GM12878 (cell line): ENCODE measurements around the gene SUV39H1. TPM values are rescaled to one million over a fixed set of nuclear protein-coding genes. Genes with fewer than 3 reads are reported as not detected.
A peak's percentile ranks its signal among the peaks of the same experiment; 100 is the strongest.

Experiments used
- CREB1 ChIP-seq: IDR thresholded peaks from 2 replicates; pipeline ENCODE4 v1.6.1; 2012; ENCODE audit warnings: low read depth, mild to moderate bottlenecking, inconsistent platforms
- CREM ChIP-seq: IDR thresholded peaks from 2 replicates; pipeline ENCODE4 v1.6.1; 2014; ENCODE audit warnings: antibody characterized with exemption, low read depth
- IKZF1 ChIP-seq: fragments of 450-650 bp; conservative IDR thresholded peaks from 2 replicates; pipeline ENCODE4 v1.6.1; 2017; ENCODE audit warnings: antibody characterized with exemption, mild to moderate bottlenecking
- KAT2A ChIP-seq: conservative IDR thresholded peaks from 2 replicates; pipeline ENCODE4 v1.6.1; 2011; ENCODE audit warnings: low read depth, low read length; ENCODE audit not compliant: control insufficient read depth
- MEF2B ChIP-seq: fragments of 450-650 bp; IDR thresholded peaks from 2 replicates; pipeline ENCODE4 v1.6.1; 2018; ENCODE audit warnings: mild to moderate bottlenecking, moderate library complexity; ENCODE audit not compliant: partially characterized antibody, poor library complexity, severe bottlenecking
- MTA3 ChIP-seq: IDR thresholded peaks from 2 replicates; pipeline ENCODE4 v1.6.1; 2012; ENCODE audit warnings: low read length, inconsistent platforms, borderline replicate concordance
- NR2C1 ChIP-seq: fragments of 450-650 bp; IDR thresholded peaks from 2 replicates; pipeline ENCODE4 v1.6.1; 2017; ENCODE audit warnings: antibody characterized with exemption, mild to moderate bottlenecking, moderate library complexity
- PML ChIP-seq: IDR thresholded peaks from 2 replicates; pipeline ENCODE4 v1.6.1; 2012; ENCODE audit warnings: low read length, inconsistent platforms
- POLR2AphosphoS5 ChIP-seq: IDR thresholded peaks from 2 replicates; pipeline ENCODE4 v1.6.1; 2011; ENCODE audit warnings: mild to moderate bottlenecking, low read length, inconsistent platforms
- SIX5 ChIP-seq: IDR thresholded peaks from 2 replicates; pipeline ENCODE4 v1.6.1; 2011; ENCODE audit warnings: mild to moderate bottlenecking, low read depth, low read length, moderate library complexity; ENCODE audit not compliant: severe bottlenecking
- ZNF622 ChIP-seq: fragments of 450-650 bp; IDR thresholded peaks from 2 replicates; pipeline ENCODE4 v1.6.1; 2017; ENCODE audit warnings: mild to moderate bottlenecking, inconsistent platforms
- ZSCAN29 ChIP-seq: fragments of 450-650 bp; IDR thresholded peaks from 2 replicates; pipeline ENCODE4 v1.6.1; 2017; ENCODE audit warnings: mild to moderate bottlenecking, moderate library complexity
- polyA plus RNA-seq, 11 experiments: library from polyadenylated mRNA; depleted of rRNA in 4 of 11; unstranded in 6 of 11; stranded (reverse) in 5 of 11; fragments of >200 nt; fragmentation: Nextera tagmentation in 4 of 11; fragmentation: Illumina TruSeq in 1 of 11; extraction: Ambion mirVana in 4 of 11; extraction: Trizol in 1 of 11; gene quantifications; 1 replicate in 1 of 11; 2 replicates in 10 of 11; pipeline versions ENCODE4 v1.2.1 to v1.2.3, GENCODE V29; 2011 to 2016; ENCODE audit warnings: inconsistent platforms in 2 of 11, missing spikeins in 2 of 11, low read depth in 1 of 11
- total RNA-seq, 4 experiments: library from RNA; depleted of rRNA in 3 of 4; stranded (reverse); fragments of >200 nt in 3 of 4; fragmentation: Illumina TruSeq in 1 of 4; extraction: Trizol in 1 of 4; gene quantifications; 2 replicates each; pipeline versions ENCODE4 v1.2.1 to v1.2.3, GENCODE V29; 2013 to 2021
- TF ChIP-seq, protein P1 (sequence below): fragments of 150-350 bp; IDR thresholded peaks from 2 replicates; pipeline ENCODE4 v1.6.1; 2014; ENCODE audit warnings: mild to moderate bottlenecking, low read depth, low read length
- TF ChIP-seq, protein P2 (sequence below): fragments of 450-650 bp; IDR thresholded peaks from 2 replicates; pipeline ENCODE4 v1.6.1; 2016; ENCODE audit warnings: mild to moderate bottlenecking
- TF ChIP-seq, protein P3 (sequence below): fragments of 450-650 bp; IDR thresholded peaks from 2 replicates; pipeline ENCODE4 v1.6.1; 2018; ENCODE audit warnings: borderline replicate concordance, mild to moderate bottlenecking; ENCODE audit not compliant: partially characterized antibody
- TF ChIP-seq, protein P4 (sequence below): fragments of 450-650 bp; IDR thresholded peaks from 2 replicates; pipeline ENCODE4 v1.6.1; 2014; ENCODE audit warnings: mild to moderate bottlenecking
- TF ChIP-seq, protein P5 (sequence below): fragments of 450-650 bp; IDR thresholded peaks from 2 replicates; pipeline ENCODE4 v1.6.1; 2016; ENCODE audit warnings: mild to moderate bottlenecking
- TF ChIP-seq, protein P6 (sequence below): fragments of 150-350 bp; IDR thresholded peaks from 2 replicates; pipeline ENCODE4 v1.6.1; 2016; ENCODE audit warnings: low read depth, low read length

Gene SUV39H1
- total and polyA plus RNA-seq, 10 of the 15 experiments (the other 5 are each of a cell fraction or from before 2014, with no cell fraction given): 4.9 to 33.2 (median 17.1) TPM

DNA sequence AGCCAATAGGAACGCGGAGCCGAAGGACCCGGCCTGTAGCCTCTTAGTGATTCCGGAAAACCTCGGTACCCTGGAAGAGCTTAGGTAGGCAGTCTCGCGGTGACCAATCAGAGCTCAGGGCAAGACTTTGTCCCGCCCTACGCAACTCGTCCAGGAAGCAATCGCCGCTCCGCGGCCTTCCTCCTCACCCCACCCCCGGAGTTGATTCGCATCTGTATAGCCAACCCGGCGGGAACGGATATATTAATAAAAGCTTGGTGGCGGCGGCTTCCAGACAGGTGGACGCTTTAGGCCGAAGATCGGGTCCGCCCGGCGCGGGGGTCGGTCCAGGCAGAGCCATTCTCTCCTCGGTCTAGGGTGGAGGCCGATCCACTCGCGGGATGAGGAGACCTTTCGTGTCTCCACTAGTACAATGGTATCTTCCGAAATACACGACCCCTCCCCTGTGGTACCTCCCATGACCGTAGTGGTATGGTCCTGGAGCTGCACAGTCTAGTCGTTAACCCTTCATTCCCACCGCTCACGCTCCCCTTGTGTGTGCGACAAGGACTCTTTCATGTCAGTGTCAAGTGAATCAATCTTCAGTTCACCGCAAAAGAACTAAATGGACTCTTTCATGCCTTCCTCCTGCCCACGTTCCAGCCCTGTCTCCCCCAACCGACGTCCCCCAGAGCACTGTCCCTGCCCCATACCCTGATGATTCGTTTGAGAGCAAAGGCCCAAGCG, 40.8 kb downstream of the SUV39H1 start (continued):
- TF ChIP-seq, protein P1, sequence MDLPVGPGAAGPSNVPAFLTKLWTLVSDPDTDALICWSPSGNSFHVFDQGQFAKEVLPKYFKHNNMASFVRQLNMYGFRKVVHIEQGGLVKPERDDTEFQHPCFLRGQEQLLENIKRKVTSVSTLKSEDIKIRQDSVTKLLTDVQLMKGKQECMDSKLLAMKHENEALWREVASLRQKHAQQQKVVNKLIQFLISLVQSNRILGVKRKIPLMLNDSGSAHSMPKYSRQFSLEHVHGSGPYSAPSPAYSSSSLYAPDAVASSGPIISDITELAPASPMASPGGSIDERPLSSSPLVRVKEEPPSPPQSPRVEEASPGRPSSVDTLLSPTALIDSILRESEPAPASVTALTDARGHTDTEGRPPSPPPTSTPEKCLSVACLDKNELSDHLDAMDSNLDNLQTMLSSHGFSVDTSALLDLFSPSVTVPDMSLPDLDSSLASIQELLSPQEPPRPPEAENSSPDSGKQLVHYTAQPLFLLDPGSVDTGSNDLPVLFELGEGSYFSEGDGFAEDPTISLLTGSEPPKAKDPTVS: no peak
- TF ChIP-seq ZSCAN29: no peak
- TF ChIP-seq, protein P2, sequence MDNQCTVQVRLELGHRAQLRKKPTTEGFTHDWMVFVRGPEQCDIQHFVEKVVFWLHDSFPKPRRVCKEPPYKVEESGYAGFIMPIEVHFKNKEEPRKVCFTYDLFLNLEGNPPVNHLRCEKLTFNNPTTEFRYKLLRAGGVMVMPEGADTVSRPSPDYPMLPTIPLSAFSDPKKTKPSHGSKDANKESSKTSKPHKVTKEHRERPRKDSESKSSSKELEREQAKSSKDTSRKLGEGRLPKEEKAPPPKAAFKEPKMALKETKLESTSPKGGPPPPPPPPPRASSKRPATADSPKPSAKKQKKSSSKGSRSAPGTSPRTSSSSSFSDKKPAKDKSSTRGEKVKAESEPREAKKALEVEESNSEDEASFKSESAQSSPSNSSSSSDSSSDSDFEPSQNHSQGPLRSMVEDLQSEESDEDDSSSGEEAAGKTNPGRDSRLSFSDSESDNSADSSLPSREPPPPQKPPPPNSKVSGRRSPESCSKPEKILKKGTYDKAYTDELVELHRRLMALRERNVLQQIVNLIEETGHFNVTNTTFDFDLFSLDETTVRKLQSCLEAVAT: no peak
- TF ChIP-seq POLR2AphosphoS5: peak; percentile 77
- TF ChIP-seq, protein P3, sequence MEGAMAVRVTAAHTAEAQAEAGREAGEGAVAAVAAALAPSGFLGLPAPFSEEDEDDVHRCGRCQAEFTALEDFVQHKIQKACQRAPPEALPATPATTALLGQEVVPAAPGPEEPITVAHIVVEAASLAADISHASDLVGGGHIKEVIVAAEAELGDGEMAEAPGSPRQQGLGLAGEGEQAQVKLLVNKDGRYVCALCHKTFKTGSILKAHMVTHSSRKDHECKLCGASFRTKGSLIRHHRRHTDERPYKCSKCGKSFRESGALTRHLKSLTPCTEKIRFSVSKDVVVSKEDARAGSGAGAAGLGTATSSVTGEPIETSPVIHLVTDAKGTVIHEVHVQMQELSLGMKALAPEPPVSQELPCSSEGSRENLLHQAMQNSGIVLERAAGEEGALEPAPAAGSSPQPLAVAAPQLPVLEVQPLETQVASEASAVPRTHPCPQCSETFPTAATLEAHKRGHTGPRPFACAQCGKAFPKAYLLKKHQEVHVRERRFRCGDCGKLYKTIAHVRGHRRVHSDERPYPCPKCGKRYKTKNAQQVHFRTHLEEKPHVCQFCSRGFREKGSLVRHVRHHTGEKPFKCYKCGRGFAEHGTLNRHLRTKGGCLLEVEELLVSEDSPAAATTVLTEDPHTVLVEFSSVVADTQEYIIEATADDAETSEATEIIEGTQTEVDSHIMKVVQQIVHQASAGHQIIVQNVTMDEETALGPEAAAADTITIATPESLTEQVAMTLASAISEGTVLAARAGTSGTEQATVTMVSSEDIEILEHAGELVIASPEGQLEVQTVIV: peak; percentile 45
- TF ChIP-seq NR2C1: peak; percentile 97
- TF ChIP-seq, protein P4, sequence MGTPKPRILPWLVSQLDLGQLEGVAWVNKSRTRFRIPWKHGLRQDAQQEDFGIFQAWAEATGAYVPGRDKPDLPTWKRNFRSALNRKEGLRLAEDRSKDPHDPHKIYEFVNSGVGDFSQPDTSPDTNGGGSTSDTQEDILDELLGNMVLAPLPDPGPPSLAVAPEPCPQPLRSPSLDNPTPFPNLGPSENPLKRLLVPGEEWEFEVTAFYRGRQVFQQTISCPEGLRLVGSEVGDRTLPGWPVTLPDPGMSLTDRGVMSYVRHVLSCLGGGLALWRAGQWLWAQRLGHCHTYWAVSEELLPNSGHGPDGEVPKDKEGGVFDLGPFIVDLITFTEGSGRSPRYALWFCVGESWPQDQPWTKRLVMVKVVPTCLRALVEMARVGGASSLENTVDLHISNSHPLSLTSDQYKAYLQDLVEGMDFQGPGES: peak; percentile 70; the same call in 1 of the 2 replicates
- peak; percentile 19 for TF ChIP-seq MEF2B
- TF ChIP-seq SIX5: peak; percentile 20
- peak; percentile 40 for TF ChIP-seq IKZF1
- TF ChIP-seq KAT2A: no peak
- peak; percentile 78; the same call in 1 of the 2 replicates for TF ChIP-seq MTA3
- TF ChIP-seq, protein P5, sequence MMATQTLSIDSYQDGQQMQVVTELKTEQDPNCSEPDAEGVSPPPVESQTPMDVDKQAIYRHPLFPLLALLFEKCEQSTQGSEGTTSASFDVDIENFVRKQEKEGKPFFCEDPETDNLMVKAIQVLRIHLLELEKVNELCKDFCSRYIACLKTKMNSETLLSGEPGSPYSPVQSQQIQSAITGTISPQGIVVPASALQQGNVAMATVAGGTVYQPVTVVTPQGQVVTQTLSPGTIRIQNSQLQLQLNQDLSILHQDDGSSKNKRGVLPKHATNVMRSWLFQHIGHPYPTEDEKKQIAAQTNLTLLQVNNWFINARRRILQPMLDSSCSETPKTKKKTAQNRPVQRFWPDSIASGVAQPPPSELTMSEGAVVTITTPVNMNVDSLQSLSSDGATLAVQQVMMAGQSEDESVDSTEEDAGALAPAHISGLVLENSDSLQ: peak; percentile 14; the same call in 1 of the 2 replicates
- TF ChIP-seq ZNF622: no peak
- TF ChIP-seq, protein P6, sequence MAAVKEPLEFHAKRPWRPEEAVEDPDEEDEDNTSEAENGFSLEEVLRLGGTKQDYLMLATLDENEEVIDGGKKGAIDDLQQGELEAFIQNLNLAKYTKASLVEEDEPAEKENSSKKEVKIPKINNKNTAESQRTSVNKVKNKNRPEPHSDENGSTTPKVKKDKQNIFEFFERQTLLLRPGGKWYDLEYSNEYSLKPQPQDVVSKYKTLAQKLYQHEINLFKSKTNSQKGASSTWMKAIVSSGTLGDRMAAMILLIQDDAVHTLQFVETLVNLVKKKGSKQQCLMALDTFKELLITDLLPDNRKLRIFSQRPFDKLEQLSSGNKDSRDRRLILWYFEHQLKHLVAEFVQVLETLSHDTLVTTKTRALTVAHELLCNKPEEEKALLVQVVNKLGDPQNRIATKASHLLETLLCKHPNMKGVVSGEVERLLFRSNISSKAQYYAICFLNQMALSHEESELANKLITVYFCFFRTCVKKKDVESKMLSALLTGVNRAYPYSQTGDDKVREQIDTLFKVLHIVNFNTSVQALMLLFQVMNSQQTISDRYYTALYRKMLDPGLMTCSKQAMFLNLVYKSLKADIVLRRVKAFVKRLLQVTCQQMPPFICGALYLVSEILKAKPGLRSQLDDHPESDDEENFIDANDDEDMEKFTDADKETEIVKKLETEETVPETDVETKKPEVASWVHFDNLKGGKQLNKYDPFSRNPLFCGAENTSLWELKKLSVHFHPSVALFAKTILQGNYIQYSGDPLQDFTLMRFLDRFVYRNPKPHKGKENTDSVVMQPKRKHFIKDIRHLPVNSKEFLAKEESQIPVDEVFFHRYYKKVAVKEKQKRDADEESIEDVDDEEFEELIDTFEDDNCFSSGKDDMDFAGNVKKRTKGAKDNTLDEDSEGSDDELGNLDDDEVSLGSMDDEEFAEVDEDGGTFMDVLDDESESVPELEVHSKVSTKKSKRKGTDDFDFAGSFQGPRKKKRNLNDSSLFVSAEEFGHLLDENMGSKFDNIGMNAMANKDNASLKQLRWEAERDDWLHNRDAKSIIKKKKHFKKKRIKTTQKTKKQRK: peak; percentile 37; the same call in 1 of the 2 replicates
- TF ChIP-seq CREB1: peak; percentile 60; the same call in 1 of the 2 replicates
- peak; percentile 84; the same call in 1 of the 2 replicates for TF ChIP-seq PML
- TF ChIP-seq CREM: peak; percentile 15; the same call in 1 of the 2 replicates
